Smooth muscle cell (in vitro differentiated cells): ENCODE measurements around the gene PLCL2. TPM values are rescaled to one million over a fixed set of nuclear protein-coding genes. Genes with fewer than 3 reads are reported as not detected.

Experiments
- DNase-seq: peaks from one replicate; lab custom pipeline; 2025; ENCODE audit not compliant: unreplicated experiment; lab: John Stamatoyannopoulos, UW
- H2AFZ ChIP-seq: fragments of 200-600 bp; sonication (generic); 2 replicates; pipeline ENCODE4 v1.6.0; 2016; ENCODE audit warnings: antibody characterized with exemption, low read depth, mild to moderate bottlenecking
- H3F3A ChIP-seq: fragments of 200-600 bp; sonication (generic); 2 replicates; pipeline ENCODE4 v1.6.0; 2017; ENCODE audit warnings: antibody characterized with exemption, low read depth
- H3K27ac ChIP-seq: fragments of 200-600 bp; sonication (generic); 2 replicates; pipeline ENCODE4 v1.5.1; 2016; ENCODE audit warnings: low read depth, mild to moderate bottlenecking
- H3K27me3 ChIP-seq: fragments of 200-600 bp; sonication (generic); 2 replicates; pipeline ENCODE4 v1.6.1; 2016; ENCODE audit warnings: low read depth, mild to moderate bottlenecking
- H3K36me3 ChIP-seq: fragments of 200-600 bp; sonication (generic); 2 replicates; pipeline ENCODE4 v1.5.1; 2016; ENCODE audit warnings: low read depth
- H3K4me1 ChIP-seq: fragments of 200-600 bp; sonication (generic); 2 replicates; pipeline ENCODE4 v1.5.1; 2016; ENCODE audit warnings: low read depth
- H3K4me2 ChIP-seq: fragments of 200-600 bp; sonication (generic); 2 replicates; pipeline ENCODE4 v1.6.0; 2016; ENCODE audit warnings: mild to moderate bottlenecking
- H3K4me3 ChIP-seq: fragments of 200-600 bp; sonication (generic); 2 replicates; pipeline ENCODE4 v1.5.1; 2016; ENCODE audit warnings: mild to moderate bottlenecking
- H3K79me2 ChIP-seq: fragments of 200-600 bp; sonication (generic); 2 replicates; pipeline ENCODE4 v1.6.0; 2016; ENCODE audit warnings: low read depth, mild to moderate bottlenecking
- H3K9ac ChIP-seq: fragments of 200-600 bp; sonication (generic); 2 replicates; pipeline ENCODE4 v1.6.0; 2016; ENCODE audit warnings: low read depth
- H3K9me3 ChIP-seq: fragments of 200-600 bp; sonication (generic); replicated peaks from 2 replicates; pipeline ENCODE4 v1.5.1; 2016; ENCODE audit warnings: low read depth
- H4K20me1 ChIP-seq: fragments of 200-600 bp; sonication (generic); 2 replicates; pipeline ENCODE4 v1.6.0; 2016; ENCODE audit warnings: low read depth
- WGBS: methylation state at CpG from one replicate; pipeline ENCODE4 v1.1.7; 2016; ENCODE audit warnings: low lambda C conversion rate; 5-methylcytosine and 5-hydroxymethylcytosine counted together
- polyA plus RNA-seq: library from polyadenylated mRNA; unstranded; fragments of >200 nt; fragmentation: Nextera tagmentation; extraction: Ambion mirVana; gene quantifications from 2 replicates; pipeline ENCODE4 v1.2.1, GENCODE V29; 2016
- total RNA-seq: library from RNA; depleted of rRNA; stranded (reverse); fragments of >200 nt; gene quantifications from 2 replicates; pipeline ENCODE4 v1.2.3, GENCODE V29; 2014
- TF ChIP-seq, protein P1 (sequence below): fragments of 200-600 bp; sonication (generic); IDR thresholded peaks from 2 replicates; pipeline ENCODE4 v1.5.1; 2017; ENCODE audit warnings: borderline replicate concordance, mild to moderate bottlenecking, antibody characterized with exemption; ENCODE audit not compliant: insufficient read depth, poor library complexity, severe bottlenecking

Gene PLCL2
- total and polyA plus RNA-seq, 2 experiments from 2014 or later = 2.1 to 5.0 TPM

DNA sequence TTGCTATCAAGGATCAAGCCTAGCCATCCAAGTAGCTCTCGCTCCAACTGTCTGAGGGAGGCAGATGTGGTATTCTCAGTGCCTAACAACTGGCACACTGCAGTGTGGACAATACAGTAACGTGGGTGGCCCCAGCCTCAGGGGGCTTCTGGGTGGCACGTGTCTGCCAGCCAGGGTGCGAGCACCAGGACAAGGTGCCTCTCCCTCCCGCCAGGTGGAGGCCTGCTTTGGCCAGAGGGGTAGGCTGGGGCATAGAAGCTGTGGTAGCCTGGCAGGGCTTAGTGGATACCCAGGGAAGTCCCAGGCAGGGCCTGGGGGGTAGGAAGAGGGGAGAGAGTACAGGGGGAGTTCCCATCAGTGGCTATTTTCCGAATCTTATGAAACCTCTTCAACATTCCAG lies 234.0 kb downstream of the PLCL2 start:
- Histone ChIP-seq H3K27me3 (no peaks in the 10 kb centered on the region), H3K36me3 (no peaks in the 10 kb centered on the region), H3K79me2 (no peaks in the 10 kb centered on the region), H3K4me2 (no peak overlapping the region), H2AFZ (no peak overlapping the region), H3K9me3 (no peaks in the 10 kb centered on the region), H3K9ac (no peak overlapping the region), H3K4me1 (no peaks in the 10 kb centered on the region), H3K27ac (no peak overlapping the region), H3F3A (no peaks in the 10 kb centered on the region), H4K20me1 (no peaks in the 10 kb centered on the region), H3K4me3 (no peak overlapping the region)
- TF ChIP-seq, protein P1, sequence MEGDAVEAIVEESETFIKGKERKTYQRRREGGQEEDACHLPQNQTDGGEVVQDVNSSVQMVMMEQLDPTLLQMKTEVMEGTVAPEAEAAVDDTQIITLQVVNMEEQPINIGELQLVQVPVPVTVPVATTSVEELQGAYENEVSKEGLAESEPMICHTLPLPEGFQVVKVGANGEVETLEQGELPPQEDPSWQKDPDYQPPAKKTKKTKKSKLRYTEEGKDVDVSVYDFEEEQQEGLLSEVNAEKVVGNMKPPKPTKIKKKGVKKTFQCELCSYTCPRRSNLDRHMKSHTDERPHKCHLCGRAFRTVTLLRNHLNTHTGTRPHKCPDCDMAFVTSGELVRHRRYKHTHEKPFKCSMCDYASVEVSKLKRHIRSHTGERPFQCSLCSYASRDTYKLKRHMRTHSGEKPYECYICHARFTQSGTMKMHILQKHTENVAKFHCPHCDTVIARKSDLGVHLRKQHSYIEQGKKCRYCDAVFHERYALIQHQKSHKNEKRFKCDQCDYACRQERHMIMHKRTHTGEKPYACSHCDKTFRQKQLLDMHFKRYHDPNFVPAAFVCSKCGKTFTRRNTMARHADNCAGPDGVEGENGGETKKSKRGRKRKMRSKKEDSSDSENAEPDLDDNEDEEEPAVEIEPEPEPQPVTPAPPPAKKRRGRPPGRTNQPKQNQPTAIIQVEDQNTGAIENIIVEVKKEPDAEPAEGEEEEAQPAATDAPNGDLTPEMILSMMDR = no peak
- WGBS = 87% methylated on average over 6 of the region's 6 CpGs
- DNase-seq = no peak

DNA sequence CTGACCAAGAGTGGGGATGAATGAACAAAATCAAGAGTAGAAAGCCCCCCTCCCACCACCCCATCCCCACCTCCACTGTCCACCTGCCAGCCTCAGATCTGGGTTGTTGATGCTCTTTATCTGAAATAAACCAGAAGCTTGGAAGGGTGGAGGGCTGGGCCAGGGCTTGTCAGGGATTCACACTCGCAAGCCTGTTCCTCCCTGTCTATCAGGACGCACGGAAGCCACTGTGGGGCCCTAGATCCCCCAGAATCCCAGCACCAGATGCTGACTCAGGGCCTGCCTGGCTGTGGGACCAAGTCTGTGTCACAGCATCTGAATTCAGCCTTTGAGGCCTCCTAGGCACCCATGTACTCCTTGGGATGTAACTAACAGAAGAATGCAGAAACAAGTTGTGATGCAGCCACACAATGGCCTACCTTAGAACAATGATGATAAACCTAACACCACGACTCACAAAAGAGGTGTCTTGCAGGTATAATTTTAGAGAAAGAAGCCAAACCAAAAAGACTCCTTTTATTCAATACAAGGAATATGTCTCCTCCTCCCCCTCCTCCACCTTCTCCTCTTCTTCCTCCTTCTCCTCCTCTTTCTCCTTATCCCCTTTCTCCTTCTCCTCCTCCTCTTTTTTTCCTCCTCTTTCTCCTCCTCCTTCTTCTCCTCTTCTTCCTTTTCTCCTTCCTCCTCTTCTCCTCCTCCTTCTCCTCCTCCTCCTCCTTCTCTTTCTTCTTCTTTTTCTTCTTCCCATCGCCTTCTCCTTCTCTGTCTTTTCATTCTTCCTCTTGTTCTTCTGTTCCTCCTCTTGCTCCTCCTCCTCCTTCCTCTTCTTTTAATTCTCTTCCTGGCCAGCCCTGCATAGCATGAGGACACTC lies 234.7 kb downstream of the PLCL2 start:
- H3K9me3 ChIP-seq = no peaks in the 10 kb centered on the region
- H3K4me1 ChIP-seq = no peaks in the 10 kb centered on the region
- no peak overlapping the region for H3K9ac ChIP-seq
- 83% methylated on average over 5 of the region's 5 CpGs for WGBS
- no peak for DNase-seq
- no peaks in the 10 kb centered on the region for H3K36me3 ChIP-seq
- no peak overlapping the region for H2AFZ ChIP-seq
- H4K20me1 ChIP-seq = no peaks in the 10 kb centered on the region
- no peak overlapping the region for H3K27ac ChIP-seq
- no peaks in the 10 kb centered on the region for H3K27me3 ChIP-seq
- H3K4me2 ChIP-seq = no peak overlapping the region
- no peak overlapping the region for H3K4me3 ChIP-seq
- TF ChIP-seq, protein P1 = no peak
- no peaks in the 10 kb centered on the region for H3K79me2 ChIP-seq
- H3F3A ChIP-seq = no peaks in the 10 kb centered on the region

DNA sequence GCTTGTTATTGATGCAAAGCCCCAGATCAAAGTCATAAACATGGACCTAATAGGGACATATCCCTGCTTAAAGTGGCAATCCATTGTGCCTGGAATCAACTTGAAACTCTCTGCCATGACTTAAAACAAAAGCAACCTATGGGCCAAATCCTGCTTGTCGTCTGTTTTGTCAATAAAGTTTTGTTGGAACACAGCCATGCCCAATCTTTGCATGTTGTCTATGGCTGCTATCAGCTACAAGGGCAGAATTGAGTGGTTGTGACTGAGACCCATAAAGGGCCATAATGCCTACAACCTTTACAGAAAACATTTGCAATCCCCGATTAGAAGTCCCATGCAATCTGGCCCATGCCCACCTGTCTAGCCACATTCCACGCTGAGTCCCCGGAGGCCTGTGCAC lies 235.4 kb downstream of the PLCL2 start:
- Histone ChIP-seq H4K20me1 (no peaks in the 10 kb centered on the region), H3K4me3 (no peak overlapping the region), H3K27me3 (no peaks in the 10 kb centered on the region), H3K9ac (no peak overlapping the region), H3K79me2 (no peaks in the 10 kb centered on the region), H3K4me1 (no peaks in the 10 kb centered on the region), H3F3A (no peaks in the 10 kb centered on the region), H3K27ac (no peak overlapping the region), H3K4me2 (no peak overlapping the region), H3K36me3 (no peaks in the 10 kb centered on the region), H2AFZ (no peak overlapping the region), H3K9me3 (no peaks in the 10 kb centered on the region)
- 95% methylated on average over 4 of the region's 4 CpGs for WGBS
- DNase-seq = no peak
- TF ChIP-seq, protein P1 = no peak

DNA sequence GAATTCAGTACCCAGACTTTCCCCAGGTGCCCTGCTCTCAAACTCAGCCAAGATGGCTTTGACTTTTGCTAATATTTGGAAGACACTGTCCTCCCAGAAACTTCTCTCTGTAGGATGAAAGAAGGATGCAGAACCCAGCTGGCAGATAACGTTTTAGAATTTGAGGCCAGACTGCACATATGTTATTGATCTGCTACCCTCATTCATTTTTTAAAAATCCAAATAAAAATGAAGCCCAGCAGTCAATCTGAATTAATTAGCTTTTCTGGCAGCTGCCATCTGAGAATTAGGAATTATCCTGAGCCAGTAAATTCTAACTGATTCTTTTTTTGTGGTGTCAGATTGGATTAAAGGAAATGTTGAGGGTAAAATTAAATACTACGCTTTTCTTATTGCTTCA lies 236.6 kb downstream of the PLCL2 start:
- no peak overlapping the region for H3K27ac ChIP-seq
- TF ChIP-seq, protein P1 = no peak
- H3K79me2 ChIP-seq = no peaks in the 10 kb centered on the region
- no peaks in the 10 kb centered on the region for H3K4me1 ChIP-seq
- DNase-seq = no peak
- H3K36me3 ChIP-seq = no peaks in the 10 kb centered on the region
- no peaks in the 10 kb centered on the region for H3F3A ChIP-seq
- no peak overlapping the region for H3K4me3 ChIP-seq
- H3K27me3 ChIP-seq = no peaks in the 10 kb centered on the region
- no peak overlapping the region for H2AFZ ChIP-seq
- 85% methylated on average over 2 of the region's 2 CpGs for WGBS
- H3K9ac ChIP-seq = no peak overlapping the region
- no peaks in the 10 kb centered on the region for H4K20me1 ChIP-seq
- no peaks in the 10 kb centered on the region for H3K9me3 ChIP-seq
- H3K4me2 ChIP-seq = no peak overlapping the region
